NCI-H82 treated with DMSO at 0.1 percent for 48 hours (cell line): ENCODE data around the gene DPAGT1.
A peak's percentile ranks its signal among the peaks of the same experiment; 100 is the strongest.
"Not testable (repeated sequence)": the region's sequence is repeated elsewhere in the genome, so short reads cannot be mapped to it uniquely, and the experiment has no call there.

Experiments used
- DNase-seq: peaks from one replicate; lab custom pipeline; 2025; ENCODE audit not compliant: unreplicated experiment; lab: John Stamatoyannopoulos, UW

Gene DPAGT1

GRCh38 chr11:119062779-119063178 lies 38.9 kb downstream of the DPAGT1 start:
- no peak for DNase-seq

GRCh38 chr11:119061256-119061655 lies 40.4 kb downstream of the DPAGT1 start:
- no peak for DNase-seq

- not testable (repeated sequence) for DNase-seq
These were observed 42.5 kb downstream of the DPAGT1 start for GRCh38 chr11:119059128-119059527.

GRCh38 chr11:119057000-119057769 lies 44.5 kb downstream of the DPAGT1 start, which contains the start of gene HYOU1:
Gene HYOU1 (minus strand): TSS chr11:119057205. CDS start chr11:119056160, 1,045 bp downstream.
- DNase-seq, result peak; percentile 77

GRCh38 chr11:119056421-119056999 lies 45.1 kb downstream of the DPAGT1 start:
- DNase-seq, result no peak

GRCh38 chr11:119055901-119056300 lies 45.8 kb downstream of the DPAGT1 start:
- no peak for DNase-seq

- no peak for DNase-seq
These were observed 47.2 kb downstream of the DPAGT1 start for GRCh38 chr11:119054418-119054817.

GRCh38 chr11:119052163-119052814 lies 49.4 kb downstream of the DPAGT1 start:
- no peak for DNase-seq

- no peak for DNase-seq
These were observed 50.1 kb downstream of the DPAGT1 start for GRCh38 chr11:119051440-119052162.

GRCh38 chr11:119049081-119049480 lies 52.6 kb downstream of the DPAGT1 start:
- no peak for DNase-seq

GRCh38 chr11:119048644-119049043 lies 53.0 kb downstream of the DPAGT1 start:
- no peak for DNase-seq

- DNase-seq, result no peak
These were observed 54.4 kb downstream of the DPAGT1 start for GRCh38 chr11:119047205-119047604.
